ENCODE measurements around the gene ARID1B.

The ARID1B gene

DNA sequence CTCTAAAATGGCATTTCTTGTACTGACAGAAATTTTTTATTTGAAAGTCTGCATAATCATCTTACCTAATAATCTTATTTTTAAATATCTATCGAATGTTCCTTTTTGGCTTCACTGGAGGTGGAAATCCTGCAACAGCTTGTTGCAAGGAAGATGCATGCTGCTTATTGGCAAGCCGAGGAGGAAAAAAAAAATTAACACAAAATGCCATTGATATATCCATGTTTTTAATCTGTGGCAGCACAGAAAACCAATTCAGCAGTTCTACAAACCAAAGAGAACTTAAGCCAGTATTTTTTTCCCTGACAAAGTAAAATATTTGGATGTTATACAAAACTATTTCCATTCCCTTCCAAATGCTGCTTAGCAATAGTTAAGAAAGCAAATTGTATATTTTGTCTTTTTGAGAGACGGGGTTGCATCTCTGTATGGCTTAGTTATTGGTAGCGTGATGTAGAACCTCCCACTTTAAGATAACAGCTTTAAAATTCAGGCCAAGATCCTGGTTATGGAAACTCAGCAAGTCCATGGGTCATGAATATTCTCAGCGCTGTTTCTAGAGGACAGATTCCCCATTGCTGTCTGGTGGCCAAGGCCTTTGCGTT, 314.8 kb downstream of the ARID1B start:
- Histone ChIP-seq H3K4me3 (ENCODE audit: severe bottlenecking) (no peak overlapping the region), H3K27ac (ENCODE audit: poor library complexity, severe bottlenecking) (no peak overlapping the region)
- TF ChIP-seq, protein P1, sequence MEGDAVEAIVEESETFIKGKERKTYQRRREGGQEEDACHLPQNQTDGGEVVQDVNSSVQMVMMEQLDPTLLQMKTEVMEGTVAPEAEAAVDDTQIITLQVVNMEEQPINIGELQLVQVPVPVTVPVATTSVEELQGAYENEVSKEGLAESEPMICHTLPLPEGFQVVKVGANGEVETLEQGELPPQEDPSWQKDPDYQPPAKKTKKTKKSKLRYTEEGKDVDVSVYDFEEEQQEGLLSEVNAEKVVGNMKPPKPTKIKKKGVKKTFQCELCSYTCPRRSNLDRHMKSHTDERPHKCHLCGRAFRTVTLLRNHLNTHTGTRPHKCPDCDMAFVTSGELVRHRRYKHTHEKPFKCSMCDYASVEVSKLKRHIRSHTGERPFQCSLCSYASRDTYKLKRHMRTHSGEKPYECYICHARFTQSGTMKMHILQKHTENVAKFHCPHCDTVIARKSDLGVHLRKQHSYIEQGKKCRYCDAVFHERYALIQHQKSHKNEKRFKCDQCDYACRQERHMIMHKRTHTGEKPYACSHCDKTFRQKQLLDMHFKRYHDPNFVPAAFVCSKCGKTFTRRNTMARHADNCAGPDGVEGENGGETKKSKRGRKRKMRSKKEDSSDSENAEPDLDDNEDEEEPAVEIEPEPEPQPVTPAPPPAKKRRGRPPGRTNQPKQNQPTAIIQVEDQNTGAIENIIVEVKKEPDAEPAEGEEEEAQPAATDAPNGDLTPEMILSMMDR (IDR thresholded peaks at IDR 0.05; ENCODE audit: poor library complexity, severe bottlenecking) = no peak

GRCh38 chr6:157092736-157093135, 315.6 kb downstream of the ARID1B start:
- H3K27me3 ChIP-seq (ENCODE audit: insufficient read depth, poor library complexity, severe bottlenecking) = no peaks in the 10 kb centered on the region
- H3K36me3 ChIP-seq (ENCODE audit: low read depth) = no peaks in the 10 kb centered on the region
- no peak overlapping the region for H3K27ac ChIP-seq (ENCODE audit: poor library complexity, severe bottlenecking)
- H3K4me1 ChIP-seq (ENCODE audit: insufficient read depth, poor library complexity, severe bottlenecking) = no peaks in the 10 kb centered on the region
- H3K4me3 ChIP-seq (ENCODE audit: severe bottlenecking) = no peak overlapping the region
- H3K9me3 ChIP-seq (ENCODE audit: severe bottlenecking) = no peaks in the 10 kb centered on the region
- TF ChIP-seq, protein P1 (IDR thresholded peaks at IDR 0.05; ENCODE audit: poor library complexity, severe bottlenecking) = no peak
- DNase-seq (ENCODE audit: low spot score) = no peak
- no peak for ATAC-seq (ENCODE audit: low read depth)

More for the DNA sequence above, 314.8 kb downstream of the ARID1B start:
- H3K36me3 ChIP-seq (ENCODE audit: low read depth) = no peaks in the 10 kb centered on the region
- ATAC-seq (ENCODE audit: low read depth) (no peak), DNase-seq (ENCODE audit: low spot score) (no peak)
- H3K9me3 ChIP-seq (ENCODE audit: severe bottlenecking) = no peaks in the 10 kb centered on the region
- no peaks in the 10 kb centered on the region for H3K27me3 ChIP-seq (ENCODE audit: insufficient read depth, poor library complexity, severe bottlenecking)
- H3K4me1 ChIP-seq (ENCODE audit: insufficient read depth, poor library complexity, severe bottlenecking) = no peaks in the 10 kb centered on the region

DNA sequence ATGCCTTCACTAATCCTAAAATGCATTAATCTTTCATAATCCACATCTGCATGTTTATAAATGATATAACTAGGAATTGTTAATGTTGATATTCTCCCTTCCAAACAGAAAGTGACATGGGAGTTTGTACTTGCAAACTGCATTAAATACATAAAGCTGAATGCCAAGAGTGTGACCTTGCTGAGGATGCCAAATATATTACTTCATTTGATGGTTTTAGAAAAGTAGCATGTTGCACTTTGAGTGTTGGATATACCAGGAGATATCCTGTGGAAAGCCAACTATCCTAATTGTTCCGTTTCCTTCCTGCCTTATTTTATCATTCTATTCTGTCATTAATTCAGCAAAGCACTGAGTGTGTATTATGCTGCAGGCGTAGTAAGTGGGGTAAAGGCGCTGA, 316.4 kb downstream of the ARID1B start:
- no peaks in the 10 kb centered on the region for H3K9me3 ChIP-seq (ENCODE audit: severe bottlenecking)
- no peak overlapping the region for H3K4me3 ChIP-seq (ENCODE audit: severe bottlenecking)

DNA sequence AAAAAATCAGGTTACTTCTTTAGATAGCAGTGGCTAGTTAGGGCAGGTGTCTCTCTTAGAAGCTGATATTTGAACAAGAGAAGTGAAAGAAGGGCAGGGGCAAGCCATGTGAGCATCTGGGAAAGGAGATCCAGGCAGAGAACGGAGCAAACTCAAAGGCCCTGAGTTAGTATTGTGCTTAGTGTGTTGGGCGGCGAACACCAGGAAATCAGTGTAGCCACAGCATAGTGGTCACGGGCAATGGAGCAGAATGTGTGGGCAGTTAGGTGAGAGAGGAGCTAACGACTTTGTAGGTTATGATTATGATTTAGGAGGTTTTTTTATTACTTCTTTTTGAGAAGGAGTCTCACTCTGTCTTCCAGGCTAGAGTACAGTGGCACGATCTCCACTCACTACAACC, 316.9 kb downstream of the ARID1B start:
- H3K27me3 ChIP-seq (ENCODE audit: insufficient read depth, poor library complexity, severe bottlenecking) = no peaks in the 10 kb centered on the region
- H3K27ac ChIP-seq (ENCODE audit: poor library complexity, severe bottlenecking) = no peak overlapping the region
- no peaks in the 10 kb centered on the region for H3K9me3 ChIP-seq (ENCODE audit: severe bottlenecking)
- TF ChIP-seq, protein P1 (IDR thresholded peaks at IDR 0.05; ENCODE audit: poor library complexity, severe bottlenecking) = no peak
- no peaks in the 10 kb centered on the region for H3K4me1 ChIP-seq (ENCODE audit: insufficient read depth, poor library complexity, severe bottlenecking)
- ATAC-seq (ENCODE audit: low read depth) (no peak), DNase-seq (ENCODE audit: low spot score) (no peak)
- no peaks in the 10 kb centered on the region for H3K36me3 ChIP-seq (ENCODE audit: low read depth)
- H3K4me3 ChIP-seq (ENCODE audit: severe bottlenecking) = no peak overlapping the region

More for the DNA sequence above, 316.4 kb downstream of the ARID1B start:
- ATAC-seq (ENCODE audit: low read depth) (no peak), DNase-seq (ENCODE audit: low spot score) (no peak)
- no peaks in the 10 kb centered on the region for H3K27me3 ChIP-seq (ENCODE audit: insufficient read depth, poor library complexity, severe bottlenecking)
- TF ChIP-seq, protein P1 (IDR thresholded peaks at IDR 0.05; ENCODE audit: poor library complexity, severe bottlenecking) = no peak
- no peak overlapping the region for H3K27ac ChIP-seq (ENCODE audit: poor library complexity, severe bottlenecking)
- H3K36me3 ChIP-seq (ENCODE audit: low read depth) = no peaks in the 10 kb centered on the region
- no peaks in the 10 kb centered on the region for H3K4me1 ChIP-seq (ENCODE audit: insufficient read depth, poor library complexity, severe bottlenecking)

- Histone ChIP-seq H3K4me3 (ENCODE audit: severe bottlenecking) (no peak overlapping the region), H3K36me3 (ENCODE audit: low read depth) (no peaks in the 10 kb centered on the region), H3K4me1 (ENCODE audit: insufficient read depth, poor library complexity, severe bottlenecking) (no peaks in the 10 kb centered on the region), H3K27ac (ENCODE audit: poor library complexity, severe bottlenecking) (no peak overlapping the region), H3K9me3 (ENCODE audit: severe bottlenecking) (no peaks in the 10 kb centered on the region), H3K27me3 (ENCODE audit: insufficient read depth, poor library complexity, severe bottlenecking) (no peaks in the 10 kb centered on the region)
- no peak for ATAC-seq (ENCODE audit: low read depth)
- no peak for DNase-seq (ENCODE audit: low spot score)
- TF ChIP-seq, protein P1 (IDR thresholded peaks at IDR 0.05; ENCODE audit: poor library complexity, severe bottlenecking) = no peak
Measured at GRCh38 chr6:157095084-157095483, 317.9 kb downstream of the ARID1B start.
